OCI-LY7 (cell line): ENCODE results near the gene PFKFB4. TPM values are rescaled to one million over a fixed set of nuclear protein-coding genes. Genes with fewer than 3 reads are reported as not detected.

Source experiments
- BruUV-seq: library from RNA; stranded (reverse); fragments of 400-500 nt; replicated peaks from 2 replicates; lab custom pipeline; 2021; lab: Mats Ljungman, UMichigan
- CTCF ChIA-PET: fragments of 300-600 bp; sonication (Branson Sonifier 250); formaldehyde crosslinking; loops from one replicate; lab custom pipeline; 2022; ENCODE audit warnings: antibody characterized with exemption; ENCODE audit not compliant: unreplicated experiment; lab: Charles Lee
- POLR2A ChIA-PET: fragments of 300-600 bp; sonication (Branson Sonifier 250); formaldehyde crosslinking; loops from one replicate; lab custom pipeline; 2022; ENCODE audit warnings: antibody characterized with exemption; lab: Charles Lee
- DNase-seq: peaks from one replicate; pipeline ENCODE4 v3.0.0-alpha.2; 2015; ENCODE audit warnings: low spot score
- H2AFZ ChIP-seq: fragments of 200-600 bp; sonication (generic), shearing (Covaris generic); 2 replicates; pipeline ENCODE4 v1.6.1; 2014; ENCODE audit warnings: mild to moderate bottlenecking, antibody characterized with exemption, low read length, moderate library complexity
- H3K27ac ChIP-seq: fragments of 200-600 bp; sonication (generic); 2 replicates; pipeline ENCODE4 v1.5.1; 2014; ENCODE audit warnings: mixed run types, low read depth, mild to moderate bottlenecking, moderate library complexity, low read length, inconsistent platforms; ENCODE audit not compliant: poor library complexity, severe bottlenecking
- H3K36me3 ChIP-seq: fragments of 200-600 bp; sonication (generic); 2 replicates; pipeline ENCODE4 v1.6.1; 2014; ENCODE audit warnings: mild to moderate bottlenecking, antibody characterized with exemption, low read length, moderate library complexity, mixed read lengths; ENCODE audit not compliant: insufficient read depth
- H3K4me1 ChIP-seq: fragments of 200-600 bp; sonication (generic); 2 replicates; pipeline ENCODE4 v1.5.1; 2014; ENCODE audit warnings: mild to moderate bottlenecking, low read length; ENCODE audit not compliant: insufficient read depth, poor library complexity, severe bottlenecking
- H3K4me2 ChIP-seq: fragments of 200-600 bp; sonication (generic); 2 replicates; pipeline ENCODE4 v1.6.1; 2014; ENCODE audit warnings: mild to moderate bottlenecking, low read length
- H3K4me3 ChIP-seq: fragments of 200-600 bp; sonication (generic); 2 replicates; pipeline ENCODE4 v1.5.1; 2014; ENCODE audit warnings: mild to moderate bottlenecking, low read depth, low read length; ENCODE audit not compliant: poor library complexity, severe bottlenecking
- H3K79me2 ChIP-seq: fragments of 200-600 bp; sonication (generic); 2 replicates; pipeline ENCODE4 v1.6.1; 2016; ENCODE audit warnings: low read depth, mild to moderate bottlenecking, low read length, moderate library complexity, mixed read lengths; ENCODE audit not compliant: insufficient read depth
- H3K9me2 ChIP-seq: fragments of 200-600 bp; sonication (generic); 2 replicates; pipeline ENCODE4 v1.6.1; 2016; ENCODE audit warnings: mild to moderate bottlenecking, low read length, mixed read lengths; ENCODE audit not compliant: insufficient read depth
- H3K9me3 ChIP-seq: fragments of 200-600 bp; sonication (generic); 2 replicates; pipeline ENCODE4 v1.6.1; 2014; ENCODE audit warnings: mild to moderate bottlenecking, mixed run types, low read length, mixed read lengths
- H4K20me1 ChIP-seq: fragments of 200-600 bp; sonication (generic); 2 replicates; pipeline ENCODE4 v1.6.1; 2014; ENCODE audit warnings: mild to moderate bottlenecking, antibody characterized with exemption, low read length, moderate library complexity, mixed read lengths; ENCODE audit not compliant: insufficient read depth
- CTCF ChIP-seq: fragments of 200-600 bp; sonication (generic); conservative IDR thresholded peaks from 2 replicates; pipeline ENCODE4 v1.5.1; 2014; ENCODE audit warnings: mild to moderate bottlenecking, antibody characterized with exemption, low read length, moderate library complexity, mixed read lengths
- EZH2phosphoT487 ChIP-seq: fragments of 200-600 bp; sonication (generic); IDR thresholded peaks from 2 replicates; pipeline ENCODE4 v1.6.1; 2018; ENCODE audit warnings: low read depth, borderline replicate concordance, mild to moderate bottlenecking, mixed run types, antibody characterized with exemption, low read length, moderate library complexity, mixed read lengths
- intact Hi-C: fragments of 100-400 bp; cut with micrococcal nuclease; formaldehyde crosslinking; loops from one replicate; pipeline ENCODE4 v1.10.0; 2022; ENCODE audit not compliant: unreplicated experiment
- total RNA-seq, 2 experiments: library from RNA; depleted of rRNA in 1 of 2; stranded (reverse); fragments of >200 nt in 1 of 2; shearing (Covaris generic) in 1 of 2; gene quantifications; 2 replicates each; pipeline ENCODE4 v1.2.3, GENCODE V29; 2014 to 2022

Gene PFKFB4
- total RNA-seq, 2 experiments from 2014 or later: 5.0 to 29.0 TPM

DNA sequence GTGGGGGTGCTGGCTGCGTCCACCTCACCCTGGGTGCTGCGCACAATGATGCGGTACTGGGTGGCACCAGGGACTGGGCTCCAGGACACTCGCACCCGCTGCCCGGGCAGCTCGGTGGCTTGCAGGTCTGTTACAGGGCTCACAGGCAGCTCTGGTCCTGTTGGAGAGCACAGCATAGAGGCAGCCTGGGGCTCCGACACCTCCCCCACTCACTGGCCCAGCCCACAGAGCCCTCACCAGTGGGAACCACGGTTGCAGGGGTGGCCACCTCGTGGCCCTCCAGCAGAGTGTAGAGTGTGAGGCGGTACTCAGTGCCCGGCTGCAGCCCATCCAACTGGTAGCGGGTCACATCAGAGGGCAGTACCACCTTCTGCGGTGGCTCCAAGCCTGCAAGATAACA, 34.8 kb upstream of the PFKFB4 start:
- H3K9me2 ChIP-seq: no peaks in the 10 kb centered on the region
- BruUV-seq: no TSS peak
- TF ChIP-seq EZH2phosphoT487 (no peak), CTCF (no peak)

GRCh38 chr3:48588230-48588629, 31.6 kb upstream of the PFKFB4 start:
- Histone ChIP-seq H3K9me2 (no peaks in the 10 kb centered on the region), H2AFZ (no peak overlapping the region), H3K4me3 (no peak overlapping the region), H3K9me3 (no peaks in the 10 kb centered on the region), H3K79me2 (no peaks in the 10 kb centered on the region), H3K4me1 (no peaks in the 10 kb centered on the region), H3K27ac (no peak overlapping the region), H4K20me1 (no peaks in the 10 kb centered on the region), H3K36me3 (no peaks in the 10 kb centered on the region), H3K4me2 (no peak overlapping the region)
- intact Hi-C loops: no loop called here
- DNase-seq: no peak
- no peak for TF ChIP-seq EZH2phosphoT487
- no peak for TF ChIP-seq CTCF
- ChIA-PET CTCF (no interaction called here), POLR2A (no interaction called here)
- BruUV-seq: no TSS peak

More for the DNA sequence above, 34.8 kb upstream of the PFKFB4 start:
- no peaks in the 10 kb centered on the region for H4K20me1 ChIP-seq
- H3K36me3 ChIP-seq: no peaks in the 10 kb centered on the region
- ChIA-PET POLR2A (no interaction called here), CTCF (no interaction called here)
- no peak overlapping the region for H3K4me3 ChIP-seq
- H3K9me3 ChIP-seq: no peaks in the 10 kb centered on the region
- H2AFZ ChIP-seq: no peak overlapping the region
- H3K79me2 ChIP-seq: no peaks in the 10 kb centered on the region
- no peak overlapping the region for H3K27ac ChIP-seq
- no peaks in the 10 kb centered on the region for H3K4me1 ChIP-seq
- no peak overlapping the region for H3K4me2 ChIP-seq
- intact Hi-C loops: no loop called here
- no peak for DNase-seq

GRCh38 chr3:48587686-48588085, 31.1 kb upstream of the PFKFB4 start:
- Histone ChIP-seq H3K4me3 (no peak overlapping the region), H3K9me2 (no peaks in the 10 kb centered on the region), H3K36me3 (no peaks in the 10 kb centered on the region), H2AFZ (no peak overlapping the region), H3K4me2 (no peak overlapping the region), H3K9me3 (no peaks in the 10 kb centered on the region), H4K20me1 (no peaks in the 10 kb centered on the region), H3K79me2 (no peaks in the 10 kb centered on the region), H3K4me1 (no peaks in the 10 kb centered on the region), H3K27ac (no peak overlapping the region)
- no peak for TF ChIP-seq EZH2phosphoT487
- no peak for TF ChIP-seq CTCF
- intact Hi-C loops: no loop called here
- ChIA-PET CTCF (no interaction called here), POLR2A (no interaction called here)
- no peak for DNase-seq
- BruUV-seq: no TSS peak
